Neutrophil (primary cell): ENCODE results near the gene RNF157.

Source experiments
- H3K27ac ChIP-seq: fragments of 200-600 bp; sonication (generic); 2 replicates; pipeline ENCODE4 v1.5.1; 2016; ENCODE audit warnings: mild to moderate bottlenecking, moderate library complexity
- H3K27me3 ChIP-seq: fragments of 200-600 bp; sonication (generic); 2 replicates; pipeline ENCODE4 v1.6.0; 2016; ENCODE audit warnings: mild to moderate bottlenecking
- H3K36me3 ChIP-seq: fragments of 200-600 bp; sonication (generic); 2 replicates; pipeline ENCODE4 v1.5.1; 2017
- H3K4me1 ChIP-seq, 2 experiments: fragments of 200-600 bp in 1 of 2; sonication (generic) in 1 of 2; 1 replicate in 1 of 2; 2 replicates in 1 of 2; pipeline versions ENCODE4 v1.5.1 to v1.6.1; 2013 to 2016; ENCODE audit warnings: low read depth in 1 of 2, low read length in 1 of 2, mild to moderate bottlenecking in 1 of 2, moderate library complexity in 1 of 2; ENCODE audit not compliant: control insufficient read depth in 1 of 2, insufficient read depth in 1 of 2
- H3K4me3 ChIP-seq, 2 experiments: fragments of 200-600 bp in 1 of 2; sonication (generic) in 1 of 2; 1 replicate in 1 of 2; 2 replicates in 1 of 2; pipeline ENCODE4 v1.5.1; 2013 to 2016; ENCODE audit warnings: low read depth in 1 of 2, low read length in 1 of 2, mild to moderate bottlenecking in 1 of 2, moderate library complexity in 1 of 2
- H3K9me3 ChIP-seq: fragments of 200-600 bp; sonication (generic); 2 replicates; pipeline ENCODE4 v1.5.1; 2016
- TF ChIP-seq, protein P1 (sequence below): fragments of 200-600 bp; sonication (generic); IDR thresholded peaks from 2 replicates; pipeline ENCODE4 v1.5.1; 2016; ENCODE audit warnings: antibody characterized with exemption

RNF157 gene

DNA sequence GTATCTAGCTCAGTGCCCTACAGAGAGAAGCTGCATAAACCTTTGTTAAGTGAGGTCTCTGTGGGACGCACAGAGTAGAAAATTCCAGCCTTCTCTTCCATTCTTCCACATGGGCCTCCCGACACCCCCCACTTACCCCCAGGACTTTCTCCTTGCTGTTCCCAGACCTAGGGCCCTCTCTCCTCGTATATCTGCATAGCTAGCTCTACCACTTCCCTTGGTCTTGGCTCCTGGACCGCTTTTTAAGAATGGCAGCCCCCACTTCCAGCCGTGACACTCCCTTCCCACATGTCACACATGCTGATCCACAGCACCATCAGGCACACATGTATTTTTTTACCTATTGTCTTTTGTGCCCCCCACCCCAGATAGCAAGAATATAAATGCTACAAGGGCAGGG lies 82.5 kb downstream of the RNF157 start:
- H3K36me3 ChIP-seq = no peaks in the 10 kb centered on the region
- H3K9me3 ChIP-seq = no peaks in the 10 kb centered on the region
- TF ChIP-seq, protein P1, sequence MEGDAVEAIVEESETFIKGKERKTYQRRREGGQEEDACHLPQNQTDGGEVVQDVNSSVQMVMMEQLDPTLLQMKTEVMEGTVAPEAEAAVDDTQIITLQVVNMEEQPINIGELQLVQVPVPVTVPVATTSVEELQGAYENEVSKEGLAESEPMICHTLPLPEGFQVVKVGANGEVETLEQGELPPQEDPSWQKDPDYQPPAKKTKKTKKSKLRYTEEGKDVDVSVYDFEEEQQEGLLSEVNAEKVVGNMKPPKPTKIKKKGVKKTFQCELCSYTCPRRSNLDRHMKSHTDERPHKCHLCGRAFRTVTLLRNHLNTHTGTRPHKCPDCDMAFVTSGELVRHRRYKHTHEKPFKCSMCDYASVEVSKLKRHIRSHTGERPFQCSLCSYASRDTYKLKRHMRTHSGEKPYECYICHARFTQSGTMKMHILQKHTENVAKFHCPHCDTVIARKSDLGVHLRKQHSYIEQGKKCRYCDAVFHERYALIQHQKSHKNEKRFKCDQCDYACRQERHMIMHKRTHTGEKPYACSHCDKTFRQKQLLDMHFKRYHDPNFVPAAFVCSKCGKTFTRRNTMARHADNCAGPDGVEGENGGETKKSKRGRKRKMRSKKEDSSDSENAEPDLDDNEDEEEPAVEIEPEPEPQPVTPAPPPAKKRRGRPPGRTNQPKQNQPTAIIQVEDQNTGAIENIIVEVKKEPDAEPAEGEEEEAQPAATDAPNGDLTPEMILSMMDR = no peak
- no peak overlapping the region for H3K27ac ChIP-seq
- H3K4me3 ChIP-seq = no peak overlapping the region
- no peaks in the 10 kb centered on the region for H3K27me3 ChIP-seq
- H3K4me1 ChIP-seq = no peaks in the 10 kb centered on the region

DNA sequence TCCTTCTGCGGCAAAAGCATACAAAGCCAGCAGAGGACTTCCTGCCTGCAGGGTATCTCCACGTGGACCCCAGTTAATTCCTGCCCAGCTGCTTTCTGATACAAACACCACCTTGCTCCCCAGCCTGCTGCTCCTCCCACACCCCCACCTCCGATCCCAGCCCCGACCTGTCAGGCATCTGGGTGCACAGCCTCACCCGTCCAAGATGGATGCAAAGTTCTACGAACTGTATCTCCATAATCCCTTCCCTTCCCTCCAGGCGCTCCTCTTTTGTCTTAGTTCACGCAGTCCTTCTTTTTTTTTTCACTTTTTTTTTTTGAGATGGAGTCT lies 83.7 kb downstream of the RNF157 start:
- Histone ChIP-seq H3K4me3 (no peak overlapping the region), H3K9me3 (no peaks in the 10 kb centered on the region), H3K4me1 (no peaks in the 10 kb centered on the region), H3K27me3 (no peaks in the 10 kb centered on the region), H3K27ac (no peak overlapping the region), H3K36me3 (no peaks in the 10 kb centered on the region)
- TF ChIP-seq, protein P1 = no peak

DNA sequence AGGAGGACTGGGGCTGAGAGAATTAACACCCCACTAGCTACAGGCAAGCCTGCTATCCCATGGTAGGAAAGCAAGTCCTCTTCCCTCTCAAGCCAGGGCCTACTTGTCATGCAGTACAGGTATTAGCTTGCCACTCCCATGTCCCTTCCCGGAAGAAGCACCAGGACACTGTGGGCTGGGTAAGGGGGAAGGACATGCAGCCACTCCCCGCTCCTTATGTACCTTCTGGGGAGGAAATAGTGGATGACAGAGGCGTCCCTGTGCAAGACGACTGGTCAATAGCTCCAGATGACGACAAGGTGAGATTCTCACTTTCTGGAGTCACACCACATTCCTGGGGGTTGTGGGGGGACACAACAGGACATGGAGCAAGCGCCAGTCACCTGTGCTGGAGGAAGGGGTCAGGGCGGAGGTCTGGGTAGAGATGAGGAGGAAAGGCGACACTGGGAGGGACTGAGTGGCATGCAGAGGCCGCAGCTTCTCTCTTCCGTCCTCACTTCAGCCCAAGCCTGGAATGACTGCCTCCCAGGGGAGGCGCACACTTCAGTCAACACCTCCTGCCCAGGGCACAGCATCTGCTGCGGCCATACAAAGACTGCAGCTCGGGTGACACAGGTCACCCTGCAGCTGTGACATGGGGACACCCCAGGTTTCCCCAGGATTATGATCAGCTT lies 84.2 kb downstream of the RNF157 start:
- TF ChIP-seq, protein P1 = no peak
- Histone ChIP-seq H3K4me3 (no peak overlapping the region), H3K27me3 (no peaks in the 10 kb centered on the region), H3K9me3 (no peaks in the 10 kb centered on the region), H3K36me3 (no peaks in the 10 kb centered on the region), H3K4me1 (no peaks in the 10 kb centered on the region), H3K27ac (no peak overlapping the region)

DNA sequence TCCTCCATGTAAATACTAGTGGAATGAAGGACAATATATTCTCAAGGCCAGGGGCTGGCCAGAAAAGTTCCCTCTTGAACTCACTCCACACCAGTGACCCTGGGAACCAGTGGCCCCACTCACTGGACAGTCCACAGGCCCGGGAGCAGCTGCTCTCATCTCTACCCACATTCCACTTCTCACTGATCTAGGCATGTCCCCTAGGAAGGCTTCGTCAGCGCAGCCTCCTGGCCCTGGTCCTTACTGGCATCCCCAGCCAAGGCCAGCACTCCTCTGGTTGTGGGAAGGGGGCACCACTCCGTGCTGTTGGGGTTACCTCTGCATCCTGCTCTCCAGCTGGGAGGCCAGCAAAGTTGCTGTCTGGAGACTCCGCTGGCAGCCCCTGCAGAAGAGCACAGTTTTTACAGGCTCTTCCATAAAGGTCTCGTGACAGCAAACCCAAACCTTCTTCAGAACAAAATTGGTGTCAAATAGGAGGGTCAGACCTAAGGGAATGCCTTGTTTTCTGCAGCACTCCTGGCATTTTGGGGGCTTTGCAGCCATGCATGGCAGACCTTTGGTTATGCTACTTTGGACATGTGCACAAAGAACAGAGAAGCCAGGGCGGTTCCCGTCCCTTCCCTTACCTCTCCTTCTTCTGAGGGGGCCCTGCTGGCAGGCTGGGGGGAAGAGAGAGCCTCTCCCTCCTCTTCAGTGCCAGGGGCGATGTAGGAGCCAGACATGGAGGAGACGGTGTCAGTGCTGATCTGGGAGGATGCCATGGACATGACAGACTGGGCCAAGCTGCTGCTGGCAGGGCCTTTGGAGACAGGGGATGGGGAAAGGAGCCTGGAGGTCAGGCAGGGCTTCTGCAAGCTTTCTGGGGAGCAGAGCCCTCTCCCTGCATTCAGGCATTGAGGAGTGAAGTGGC lies 85.1 kb downstream of the RNF157 start:
- Histone ChIP-seq H3K4me3 (no peak overlapping the region), H3K27me3 (no peaks in the 10 kb centered on the region), H3K36me3 (no peaks in the 10 kb centered on the region), H3K9me3 (no peaks in the 10 kb centered on the region), H3K27ac (no peak overlapping the region), H3K4me1 (no peaks in the 10 kb centered on the region)
- TF ChIP-seq, protein P1 = no peak

DNA sequence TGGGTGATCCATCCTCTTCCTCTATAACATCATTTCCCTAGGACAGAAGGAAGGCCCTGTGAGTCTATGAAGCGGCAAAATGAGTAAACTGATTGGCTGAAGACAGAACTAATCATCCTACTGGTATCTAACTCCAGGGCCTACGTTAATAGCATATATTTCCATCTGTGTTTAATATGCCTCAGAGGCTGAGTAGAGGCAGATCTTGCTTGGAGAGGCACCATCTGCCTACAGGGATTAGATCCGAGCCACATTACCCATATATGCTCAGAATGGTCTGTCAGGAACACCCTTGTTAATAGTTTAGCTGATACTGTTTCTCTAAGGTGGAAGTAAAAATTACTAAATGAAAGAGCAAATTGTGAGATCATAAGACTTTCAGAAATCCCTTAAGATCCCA lies 86.0 kb downstream of the RNF157 start:
- H3K36me3 ChIP-seq = no peaks in the 10 kb centered on the region
- H3K27ac ChIP-seq = no peak overlapping the region
- TF ChIP-seq, protein P1 = no peak
- H3K9me3 ChIP-seq = no peaks in the 10 kb centered on the region
- H3K4me1 ChIP-seq = no peaks in the 10 kb centered on the region
- H3K27me3 ChIP-seq = no peaks in the 10 kb centered on the region
- H3K4me3 ChIP-seq = no peak overlapping the region
